Myocyte (in vitro differentiated cells): ENCODE data around the gene CBLN3. TPM values are rescaled to one million over a fixed set of nuclear protein-coding genes. Genes with fewer than 3 reads are reported as not detected.

Source experiments
- DNase-seq: peaks from one replicate; pipeline ENCODE4 v3.0.0-alpha.2; 2012; ENCODE audit warnings: low read depth
- total RNA-seq: library from RNA; depleted of rRNA; stranded (reverse); fragments of >200 nt; gene quantifications from 2 replicates; pipeline ENCODE4 v1.2.3, GENCODE V29; 2014

CBLN3 gene
- total RNA-seq, 1 donor from 2014 or later: 1.0 TPM

DNA sequence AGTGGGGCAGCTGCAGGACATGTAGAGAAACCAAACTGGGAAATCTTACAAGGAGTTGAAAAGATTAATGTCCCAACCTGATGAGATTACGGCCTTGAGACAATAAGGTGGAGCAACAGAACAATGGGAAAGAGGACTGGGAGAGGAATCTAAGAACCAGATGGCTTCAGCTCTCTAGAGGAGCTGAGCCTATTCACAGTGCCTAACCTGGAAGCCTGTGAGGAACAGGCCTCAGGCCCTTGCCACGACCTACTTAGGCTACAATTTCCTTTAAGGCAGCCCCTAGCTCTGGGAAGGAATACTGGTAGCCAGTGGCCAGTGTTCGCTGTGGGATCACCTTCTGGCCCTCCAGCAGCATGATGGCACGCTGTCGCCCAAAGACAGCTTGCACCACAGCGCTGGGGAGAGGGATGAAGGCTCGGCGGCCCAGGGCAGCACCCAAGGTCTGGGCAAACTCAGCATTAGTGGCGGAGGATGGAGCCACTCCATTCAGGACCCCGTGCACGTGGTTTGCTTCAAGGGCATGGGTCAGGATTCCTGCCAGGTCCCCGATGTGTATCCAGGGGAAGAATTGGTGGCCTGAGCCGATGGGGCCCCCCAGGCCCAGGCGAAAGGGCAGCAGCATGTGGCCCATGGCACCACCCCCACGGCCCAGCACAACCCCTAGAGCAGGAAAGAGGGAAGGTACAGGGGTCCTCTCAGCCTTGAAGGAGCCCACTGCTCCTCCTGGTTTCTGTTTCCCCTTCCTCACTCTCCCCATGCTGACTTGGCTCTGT lies 10.6 kb upstream of the CBLN3 start:
- DNase-seq: no peak

GRCh38 chr14:24439257-24439656 lies 9.8 kb upstream of the CBLN3 start:
- no peak for DNase-seq

DNA sequence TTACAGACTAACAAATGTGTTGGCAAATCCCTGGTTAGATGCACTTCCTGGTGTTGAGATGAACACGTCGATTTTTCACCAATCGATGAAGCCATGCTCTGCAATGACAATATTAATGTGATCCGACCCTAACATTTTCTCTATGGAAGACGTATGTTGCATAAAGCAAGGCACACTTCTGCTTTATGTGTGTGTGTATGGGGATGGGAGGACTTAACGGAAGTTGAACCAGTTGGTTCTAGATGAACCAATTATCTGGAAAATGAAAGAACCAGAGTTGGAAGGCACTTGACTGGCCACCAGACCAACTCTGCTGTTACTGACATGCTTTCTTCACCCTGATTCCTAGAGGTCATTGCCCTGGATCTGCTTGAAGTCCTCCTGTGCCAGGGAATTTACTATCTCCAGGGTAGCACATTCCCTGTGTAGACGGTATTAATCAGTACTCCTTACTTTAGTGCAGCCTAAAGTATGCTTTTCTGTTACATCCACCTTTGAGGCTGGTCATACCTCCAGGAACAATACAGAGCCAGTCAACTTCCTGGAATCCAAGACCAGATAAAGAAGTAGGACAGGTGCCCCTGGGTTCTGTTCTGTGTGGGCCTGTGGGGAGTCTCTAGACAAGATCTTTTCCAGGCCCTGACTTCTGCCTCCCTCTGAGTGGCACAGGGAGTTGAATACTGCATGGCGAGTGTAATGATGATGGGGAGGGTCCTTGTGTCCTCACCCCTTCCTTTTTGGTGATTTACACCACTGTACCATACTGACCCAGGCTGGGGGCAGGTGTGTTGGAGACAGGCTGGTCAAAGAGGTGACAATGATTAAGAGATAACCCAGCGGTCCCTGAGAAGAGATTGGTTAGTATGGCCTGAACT lies 9.0 kb upstream of the CBLN3 start:
- DNase-seq: no peak

- no peak for DNase-seq
Observed at GRCh38 chr14:24437736-24438067, 8.2 kb upstream of the CBLN3 start.

DNA sequence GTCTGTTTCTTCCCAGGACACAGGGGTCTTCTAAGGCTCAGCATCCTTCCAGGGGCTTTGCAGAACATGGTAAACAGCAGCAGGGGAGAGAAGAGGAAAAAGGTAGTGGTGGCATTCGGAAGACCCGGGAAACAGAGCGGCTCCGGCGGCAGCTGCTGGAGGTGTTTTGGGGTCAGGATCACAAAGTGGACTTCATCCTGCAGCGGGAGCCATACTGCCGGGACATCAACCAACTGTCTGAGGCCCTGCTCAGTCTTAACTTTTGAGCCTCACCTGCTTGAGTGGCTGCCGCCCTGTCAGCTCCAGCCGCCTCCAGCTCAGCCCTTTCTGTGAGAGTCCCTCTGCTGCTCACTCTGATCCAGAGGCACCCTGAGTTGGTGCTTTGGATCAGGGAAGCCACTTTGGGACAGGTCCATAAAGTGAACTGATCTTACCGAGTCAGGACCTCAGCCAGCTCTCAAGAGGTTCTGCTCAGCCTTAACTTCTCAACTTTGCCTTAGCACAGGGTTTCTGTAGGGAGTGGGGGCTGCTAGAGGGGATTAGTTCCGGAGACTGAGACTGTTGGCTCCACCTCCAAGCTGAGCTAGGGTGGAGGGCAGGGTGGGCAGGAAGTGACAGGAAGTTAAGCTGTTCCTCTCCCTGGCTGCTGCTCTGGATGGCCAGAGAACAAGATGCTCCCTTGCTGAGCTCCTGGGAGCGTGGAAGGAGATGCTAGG lies 7.7 kb upstream of the CBLN3 start:
- no peak for DNase-seq

GRCh38 chr14:24436355-24437019 lies 7.0 kb upstream of the CBLN3 start:
- DNase-seq: peak; percentile 78

GRCh38 chr14:24435998-24436354 lies 6.5 kb upstream of the CBLN3 start:
- DNase-seq: no peak

GRCh38 chr14:24435192-24435810 lies 5.8 kb upstream of the CBLN3 start:
- DNase-seq: no peak

DNA sequence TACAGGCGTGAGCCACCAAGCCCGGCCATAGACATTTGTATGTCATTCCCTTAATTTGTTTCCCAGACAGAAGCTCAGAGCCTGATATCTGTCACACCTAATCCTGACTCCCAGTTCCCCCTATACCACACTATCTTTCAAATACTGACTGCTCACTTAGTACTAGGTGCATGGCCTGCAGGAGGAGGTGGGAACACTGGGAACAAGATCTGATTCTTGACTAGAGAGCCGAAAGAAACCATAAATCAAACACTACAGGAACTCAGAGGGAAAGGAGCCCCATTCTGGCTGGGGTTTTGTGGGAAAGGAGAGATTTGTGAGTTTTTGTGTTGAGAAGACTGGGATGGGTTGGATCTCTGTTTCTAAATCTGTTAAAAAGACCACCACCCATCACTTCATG lies 5.2 kb upstream of the CBLN3 start:
- DNase-seq: no peak

- DNase-seq: no peak
Observed at GRCh38 chr14:24434036-24434435, 4.6 kb upstream of the CBLN3 start.

GRCh38 chr14:24432259-24433131 lies 3.0 kb upstream of the CBLN3 start:
- no peak for DNase-seq

- DNase-seq: peak; percentile 94
Observed at GRCh38 chr14:24431569-24432258, 2.2 kb upstream of the CBLN3 start.

DNA sequence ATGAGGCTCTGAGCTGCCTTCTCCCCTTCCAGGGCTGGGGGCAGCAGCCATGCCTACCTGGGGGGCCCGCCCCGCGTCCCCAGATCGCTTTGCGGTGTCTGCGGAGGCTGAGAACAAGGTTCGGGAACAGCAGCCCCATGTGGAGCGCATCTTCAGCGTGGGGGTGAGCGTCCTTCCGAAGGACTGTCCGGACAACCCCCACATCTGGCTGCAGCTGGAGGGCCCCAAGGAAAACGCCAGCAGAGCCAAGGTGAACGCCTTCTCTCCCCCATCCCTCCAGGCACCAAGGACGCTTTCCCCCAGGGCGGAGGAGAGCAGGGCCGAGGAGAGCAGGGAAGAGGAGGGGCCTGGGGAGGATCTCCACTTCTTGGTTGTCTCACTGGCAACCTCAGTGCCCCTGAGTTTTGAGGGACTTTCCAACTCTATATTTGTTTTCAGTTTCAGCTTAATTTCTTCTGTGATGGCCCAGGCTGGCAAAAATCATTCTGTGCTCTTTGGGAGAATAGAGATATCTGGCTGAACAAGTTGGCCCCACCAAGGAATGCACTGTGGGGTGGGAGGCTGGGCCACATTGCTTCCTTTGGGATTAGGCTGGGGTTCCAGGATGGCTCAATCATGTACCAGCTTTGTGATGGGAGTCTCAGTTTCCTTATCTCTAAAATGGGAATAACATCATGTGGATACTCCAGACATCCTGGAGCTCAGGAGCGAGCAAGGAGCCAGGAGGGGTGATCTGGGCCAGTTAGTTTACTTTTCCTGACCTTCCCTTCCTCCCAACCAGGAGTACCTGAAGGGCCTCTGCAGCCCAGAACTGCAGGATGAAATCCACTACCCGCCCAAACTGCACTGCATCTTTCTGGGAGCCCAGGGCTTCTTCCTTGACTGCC lies 1.5 kb upstream of the CBLN3 start:
- peak; percentile 41 for DNase-seq

DNA sequence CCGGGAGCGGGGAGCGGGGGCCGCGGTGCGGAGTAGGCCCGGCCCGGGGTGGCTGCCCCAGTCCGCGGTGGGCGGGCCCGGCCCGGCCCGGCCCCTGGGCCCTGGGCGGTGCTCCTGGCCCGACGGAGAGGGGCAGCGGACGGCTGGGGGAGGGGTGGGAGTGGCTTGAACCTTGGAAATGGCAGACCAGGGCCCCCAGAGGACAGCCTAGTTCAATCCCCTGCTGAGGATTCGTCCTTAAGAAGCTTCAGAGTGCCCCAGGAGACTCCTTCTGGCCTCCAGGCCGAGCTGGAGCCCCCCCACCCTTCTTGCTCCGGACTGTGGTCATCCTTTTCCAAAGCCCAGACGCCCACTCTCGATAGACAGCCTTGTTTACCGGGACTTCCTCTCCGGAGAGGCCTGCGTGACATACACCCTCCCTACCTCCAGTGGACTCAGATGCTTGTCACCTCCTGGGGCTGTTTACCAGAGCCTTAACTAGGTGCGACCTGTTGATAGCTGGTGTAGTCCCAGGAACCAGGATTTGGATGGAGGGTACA lies 744 bp upstream of the CBLN3 start:
- peak; percentile 79 for DNase-seq

DNA sequence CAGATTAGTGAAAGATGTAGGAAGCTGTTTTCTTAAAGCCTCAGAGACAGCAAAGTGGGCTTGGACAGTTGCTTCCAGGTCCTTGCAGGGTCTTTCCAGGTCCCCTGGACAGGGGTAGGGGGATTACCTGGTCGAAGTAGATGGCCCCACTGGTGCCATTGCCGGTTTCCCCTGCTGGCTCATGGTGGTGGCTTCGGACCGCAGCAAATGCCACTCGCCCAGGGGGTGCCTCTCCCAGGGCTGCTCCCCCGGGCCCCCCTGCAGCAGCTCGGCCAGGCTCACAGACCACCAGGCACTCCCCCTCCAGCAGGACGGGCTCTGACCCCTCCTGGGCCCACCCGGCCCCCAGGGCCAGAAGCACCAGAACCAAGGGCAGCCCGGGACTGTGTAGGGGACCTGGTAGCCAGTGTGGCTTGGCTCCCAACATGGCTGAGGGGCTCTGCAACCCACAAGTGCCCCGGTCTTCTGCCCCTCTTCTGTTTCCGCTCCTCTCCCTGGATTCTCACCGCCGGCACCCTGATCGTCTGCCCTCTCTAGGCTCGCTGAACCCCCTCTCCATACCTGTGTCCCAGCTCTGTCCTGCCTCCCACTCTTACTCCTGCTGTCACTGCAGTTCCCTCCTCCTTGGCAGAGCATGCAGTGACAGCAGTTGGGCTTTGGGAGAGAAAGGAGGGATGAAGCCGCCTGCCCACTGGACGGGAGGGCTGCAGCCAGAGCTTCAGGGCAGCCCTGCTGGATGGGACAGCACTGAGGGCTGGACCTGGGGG lies 657 bp downstream of the CBLN3 start:
- DNase-seq: no peak

GRCh38 chr14:24427537-24428508 lies 1.6 kb downstream of the CBLN3 start:
- no peak for DNase-seq
